ENCODE data around the gene CCDC57.
"Not testable (repeated sequence)": the region's sequence is repeated elsewhere in the genome, so short reads cannot be mapped to it uniquely, and the experiment has no call there.

CCDC57 gene

GRCh38 chr17:82216301-82217119, 3.9 kb upstream of the CCDC57 start:
- Histone ChIP-seq H3K9me3 (ENCODE audit: control insufficient read depth, insufficient read depth, low read length) (no peaks in the 10 kb centered on the region; the same call in 1 of the 2 replicates), H3K4me1 (ENCODE audit: insufficient read depth, low read length) (peaks cover 7% of the 10 kb centered on the region; the same call in 1 of the 2 replicates), H3K9ac (ENCODE audit: low read depth, low read length) (no peak overlapping the region), H3K36me3 (ENCODE audit: insufficient read depth, low read length) (no peaks in the 10 kb centered on the region)

- Histone ChIP-seq H3K4me1 (ENCODE audit: insufficient read depth, low read length) (peaks cover 7% of the 10 kb centered on the region; the same call in 1 of the 2 replicates), H3K9me3 (ENCODE audit: control insufficient read depth, insufficient read depth, low read length) (no peaks in the 10 kb centered on the region; the same call in 1 of the 2 replicates), H3K9ac (ENCODE audit: low read depth, low read length) (no peak overlapping the region), H3K36me3 (ENCODE audit: insufficient read depth, low read length) (no peaks in the 10 kb centered on the region)
Observed at GRCh38 chr17:82215972-82216300, 3.3 kb upstream of the CCDC57 start.

GRCh38 chr17:82215095-82215971, 2.7 kb upstream of the CCDC57 start:
- Histone ChIP-seq H3K4me1 (ENCODE audit: insufficient read depth, low read length) (peaks cover 7% of the 10 kb centered on the region; the same call in 1 of the 2 replicates), H3K9me3 (ENCODE audit: control insufficient read depth, insufficient read depth, low read length) (no peaks in the 10 kb centered on the region; the same call in 1 of the 2 replicates), H3K9ac (ENCODE audit: low read depth, low read length) (no peak overlapping the region), H3K36me3 (ENCODE audit: insufficient read depth, low read length) (no peaks in the 10 kb centered on the region)

GRCh38 chr17:82214012-82214628, 1.5 kb upstream of the CCDC57 start:
- H3K36me3 ChIP-seq (ENCODE audit: insufficient read depth, low read length) = no peaks in the 10 kb centered on the region
- H3K9ac ChIP-seq (ENCODE audit: low read depth, low read length) = no peak overlapping the region
- peaks cover 7% of the 10 kb centered on the region; the same call in 1 of the 2 replicates for H3K4me1 ChIP-seq (ENCODE audit: insufficient read depth, low read length)
- H3K9me3 ChIP-seq (ENCODE audit: control insufficient read depth, insufficient read depth, low read length) = no peaks in the 10 kb centered on the region; the same call in 1 of the 2 replicates

- Histone ChIP-seq H3K4me1 (ENCODE audit: insufficient read depth, low read length) (peaks cover 7% of the 10 kb centered on the region; the same call in 1 of the 2 replicates), H3K9ac (ENCODE audit: low read depth, low read length) (peak overlapping the region; percentile 98), H3K9me3 (ENCODE audit: control insufficient read depth, insufficient read depth, low read length) (no peaks in the 10 kb centered on the region; the same call in 1 of the 2 replicates), H3K36me3 (ENCODE audit: insufficient read depth, low read length) (no peaks in the 10 kb centered on the region)
Observed at GRCh38 chr17:82213251-82214011, 789 bp upstream of the CCDC57 start.

GRCh38 chr17:82210655-82211054, 2.0 kb downstream of the CCDC57 start:
- not testable (repeated sequence) for H3K9ac ChIP-seq (ENCODE audit: low read depth, low read length); H3K9me3 ChIP-seq (ENCODE audit: control insufficient read depth, insufficient read depth, low read length); H3K36me3 ChIP-seq (ENCODE audit: insufficient read depth, low read length); H3K4me1 ChIP-seq (ENCODE audit: insufficient read depth, low read length)

GRCh38 chr17:82205720-82206508, 6.7 kb downstream of the CCDC57 start:
- peaks cover 10% of the 10 kb centered on the region; the same call in 1 of the 2 replicates for H3K4me1 ChIP-seq (ENCODE audit: insufficient read depth, low read length)
- peak overlapping the region; percentile 7; the same call in 1 of the 2 replicates for H3K9ac ChIP-seq (ENCODE audit: low read depth, low read length)
- H3K36me3 ChIP-seq (ENCODE audit: insufficient read depth, low read length) = no peaks in the 10 kb centered on the region
- no peaks in the 10 kb centered on the region for H3K9me3 ChIP-seq (ENCODE audit: control insufficient read depth, insufficient read depth, low read length)

- Histone ChIP-seq H3K9ac (ENCODE audit: low read depth, low read length) (no peak overlapping the region), H3K4me1 (ENCODE audit: insufficient read depth, low read length) (peaks cover 10% of the 10 kb centered on the region; the same call in 1 of the 2 replicates), H3K36me3 (ENCODE audit: insufficient read depth, low read length) (no peaks in the 10 kb centered on the region), H3K9me3 (ENCODE audit: control insufficient read depth, insufficient read depth, low read length) (no peaks in the 10 kb centered on the region)
Observed at GRCh38 chr17:82204831-82205719, 7.6 kb downstream of the CCDC57 start.

- no peak overlapping the region for H3K9ac ChIP-seq (ENCODE audit: low read depth, low read length)
- H3K36me3 ChIP-seq (ENCODE audit: insufficient read depth, low read length) = no peaks in the 10 kb centered on the region
- peaks cover 10% of the 10 kb centered on the region; the same call in 1 of the 2 replicates for H3K4me1 ChIP-seq (ENCODE audit: insufficient read depth, low read length)
- H3K9me3 ChIP-seq (ENCODE audit: control insufficient read depth, insufficient read depth, low read length) = no peaks in the 10 kb centered on the region
Observed at GRCh38 chr17:82203920-82204319, 8.7 kb downstream of the CCDC57 start.

GRCh38 chr17:82202981-82203380, 9.7 kb downstream of the CCDC57 start:
- H3K9me3 ChIP-seq (ENCODE audit: control insufficient read depth, insufficient read depth, low read length) = no peaks in the 10 kb centered on the region
- 0 out of 2 replicates have a peak, but pooled peaks cover 3% of the 10 kb centered on the region for H3K36me3 ChIP-seq (ENCODE audit: insufficient read depth, low read length)
- peaks cover 10% of the 10 kb centered on the region; the same call in 1 of the 2 replicates for H3K4me1 ChIP-seq (ENCODE audit: insufficient read depth, low read length)
- H3K9ac ChIP-seq (ENCODE audit: low read depth, low read length) = no peak overlapping the region

- 0 out of 2 replicates have a peak, but pooled peaks cover 3% of the 10 kb centered on the region for H3K36me3 ChIP-seq (ENCODE audit: insufficient read depth, low read length)
- H3K9ac ChIP-seq (ENCODE audit: low read depth, low read length) = no peak overlapping the region
- H3K9me3 ChIP-seq (ENCODE audit: control insufficient read depth, insufficient read depth, low read length) = no peaks in the 10 kb centered on the region
- peaks cover 10% of the 10 kb centered on the region; the same call in 1 of the 2 replicates for H3K4me1 ChIP-seq (ENCODE audit: insufficient read depth, low read length)
Observed at GRCh38 chr17:82201498-82201910, 11.1 kb downstream of the CCDC57 start.

- H3K9me3 ChIP-seq (ENCODE audit: control insufficient read depth, insufficient read depth, low read length) = no peaks in the 10 kb centered on the region
- H3K36me3 ChIP-seq (ENCODE audit: insufficient read depth, low read length) = 0 out of 2 replicates have a peak, but pooled peaks cover 3% of the 10 kb centered on the region
- peaks cover 6% of the 10 kb centered on the region; the same call in 1 of the 2 replicates for H3K4me1 ChIP-seq (ENCODE audit: insufficient read depth, low read length)
- no peak overlapping the region for H3K9ac ChIP-seq (ENCODE audit: low read depth, low read length)
Observed at GRCh38 chr17:82200743-82201497, 11.7 kb downstream of the CCDC57 start.
